Stomach (tissue), 9 donors: Measurements from ENCODE around the gene LRRC4C. TPM values are rescaled to one million over a fixed set of nuclear protein-coding genes. Genes with fewer than 3 reads are reported as not detected.

Source experiments
- DNase-seq, 2 donors: peaks; one replicate each; pipeline versions ENCODE4 v3.0.0 to v3.0.0-alpha.2; 2013 to 2019
- H3K27ac ChIP-seq, 5 donors: fragments of 200-600 bp in 4 of 5; sonication (generic) in 4 of 5; one replicate each; pipeline ENCODE4 v1.5.1; 2013 to 2019; ENCODE audit warnings: mild to moderate bottlenecking in 1 of 5, moderate library complexity in 1 of 5
- H3K27me3 ChIP-seq, 3 donors: fragments of 200-600 bp; sonication (generic); one replicate each; pipeline ENCODE4 v1.5.1; 2017 to 2019; ENCODE audit warnings: mixed run types in 1 of 3
- H3K36me3 ChIP-seq, 4 donors: fragments of 200-600 bp; sonication (generic); 1 replicate in 3 of 4; 2 replicates in 1 of 4; pipeline ENCODE4 v1.5.1; 2016 to 2019
- H3K4me1 ChIP-seq, 4 donors: fragments of 200-600 bp; sonication (generic); one replicate each; pipeline ENCODE4 v1.5.1; 2016 to 2019
- H3K4me3 ChIP-seq, 4 donors: fragments of 200-600 bp; sonication (generic) in 3 of 4; one replicate each; pipeline ENCODE4 v1.5.1; 2016 to 2019; ENCODE audit warnings: mild to moderate bottlenecking in 1 of 4
- H3K9me3 ChIP-seq, 4 donors: fragments of 200-600 bp; sonication (generic); one replicate each; pipeline ENCODE4 v1.5.1; 2016 to 2019
- CTCF ChIP-seq, 7 experiments: fragments of 450-650 bp in 4 of 7; fragments of 200-600 bp in 3 of 7; sonication (generic) in 3 of 7; IDR thresholded peaks; one replicate each; pipeline ENCODE4 v1.5.1; 2016 to 2019; ENCODE audit warnings: antibody characterized with exemption in 7 of 7, control low read depth in 2 of 7, mild to moderate bottlenecking in 1 of 7
- EP300 ChIP-seq: sonication (generic); formaldehyde crosslinking; IDR thresholded peaks from one replicate; pipeline ENCODE4 v1.6.1; 2017; ENCODE audit warnings: antibody characterized with exemption
- POLR2A ChIP-seq, 4 donors: fragments of 450-650 bp; IDR thresholded peaks; one replicate each; pipeline ENCODE4 v1.6.1; 2016; ENCODE audit warnings: antibody characterized with exemption in 4 of 4, control low read depth in 2 of 4, mild to moderate bottlenecking in 1 of 4, moderate library complexity in 1 of 4
- POLR2AphosphoS5 ChIP-seq, 3 donors: sonication (generic); formaldehyde crosslinking; IDR thresholded peaks; one replicate each; pipeline ENCODE4 v1.6.1; 2016; ENCODE audit warnings: antibody characterized with exemption in 3 of 3
- WGBS, 5 donors: extraction: QIAGEN DNeasy Blood & Tissue Kit in 3 of 5; methylation state at CpG; one replicate each; pipeline versions ENCODE4 v1.1.5 to v1.1.7; 2013 to 2018; 5-methylcytosine and 5-hydroxymethylcytosine counted together
- intact Hi-C: fragments of 100-400 bp; cut with DNase I; formaldehyde crosslinking; loops from one replicate; pipeline ENCODE4 v1.15.1; 2023; ENCODE audit warnings: low total_unique reads
- polyA plus RNA-seq, 3 donors: library from polyadenylated mRNA; stranded (reverse); fragments of 200-250 nt; gene quantifications; one replicate each; pipeline ENCODE4 v1.2.3, GENCODE V29; 2013
- total RNA-seq, 5 donors: library from RNA; depleted of rRNA; stranded (reverse); fragments of >200 nt; gene quantifications; one replicate each; pipeline versions ENCODE4 v1.1.0 to v1.2.3, GENCODE V29; 2014 to 2016
- donor health status: healthy with polysubstance abuse.
- donor health status: Bipolar disorder and iron deficiency.
- donor health status: healthy.

Gene LRRC4C
- total and polyA plus RNA-seq, 8 donors = 0.31 to 3.3 (median 0.45) TPM; not detected in 4

GRCh38 chr11:40825201-40825834 lies 634.1 kb downstream of the LRRC4C start:
- Histone ChIP-seq H3K36me3 (no peaks in the 10 kb centered on the region), H3K27me3 (no peaks in the 10 kb centered on the region), H3K9me3 (no peaks in the 10 kb centered on the region), H3K4me3 (no peak overlapping the region), H3K4me1 (no peaks in the 10 kb centered on the region), H3K27ac (no peak overlapping the region)
- intact Hi-C loops = no loop called here
- WGBS, 5 donors = 73 to 81% (median 77%) methylated on average over 7 of the region's 7 CpGs
- TF ChIP-seq CTCF (IDR thresholded peaks at IDR 0.05) (no peak), POLR2AphosphoS5 (IDR thresholded peaks at IDR 0.05) (no peak), POLR2A (IDR thresholded peaks at IDR 0.05) (no peak), EP300 (no peak)
- no peak for DNase-seq

GRCh38 chr11:40819230-40819629 lies 640.2 kb downstream of the LRRC4C start:
- no peak overlapping the region for H3K4me3 ChIP-seq
- H3K27ac ChIP-seq = no peak overlapping the region
- TF ChIP-seq POLR2AphosphoS5 (IDR thresholded peaks at IDR 0.05) = no peak
- no peaks in the 10 kb centered on the region for H3K36me3 ChIP-seq
- intact Hi-C loops = no loop called here
- no peaks in the 10 kb centered on the region for H3K27me3 ChIP-seq
- no peaks in the 10 kb centered on the region for H3K4me1 ChIP-seq
- H3K9me3 ChIP-seq = peaks cover 0 to 12% (median 0%) of the 10 kb centered on the region in 4 donors
- 47 to 81% (median 68%) methylated on average over 1 of the region's 1 CpG for WGBS, 5 donors
- no peak for DNase-seq

GRCh38 chr11:40816976-40817375 lies 642.5 kb downstream of the LRRC4C start:
- 69 to 82% (median 76%) methylated on average over 2 of the region's 2 CpGs for WGBS, 5 donors
- no peak for TF ChIP-seq CTCF (IDR thresholded peaks at IDR 0.05)
- TF ChIP-seq POLR2A (IDR thresholded peaks at IDR 0.05) = no peak

GRCh38 chr11:40797981-40798380 lies 661.5 kb downstream of the LRRC4C start:
- TF ChIP-seq POLR2AphosphoS5 (IDR thresholded peaks at IDR 0.05) = no peak
- TF ChIP-seq EP300 = no peak
- TF ChIP-seq POLR2A (IDR thresholded peaks at IDR 0.05) = no peak
- no peak for TF ChIP-seq CTCF (IDR thresholded peaks at IDR 0.05)
- Histone ChIP-seq H3K27ac (no peak overlapping the region), H3K9me3 (no peaks in the 10 kb centered on the region), H3K4me3 (no peak overlapping the region), H3K4me1 (no peaks in the 10 kb centered on the region), H3K36me3 (no peaks in the 10 kb centered on the region), H3K27me3 (no peaks in the 10 kb centered on the region)
- intact Hi-C loops = no loop called here
- no peak for DNase-seq
- 64 to 81% (median 70%) methylated on average over 1 of the region's 1 CpG for WGBS, 5 donors

More at GRCh38 chr11:40816976-40817375, 642.5 kb downstream of the LRRC4C start:
- Histone ChIP-seq H3K4me1 (no peaks in the 10 kb centered on the region), H3K36me3 (no peaks in the 10 kb centered on the region), H3K9me3 (peaks cover 0 to 12% (median 0%) of the 10 kb centered on the region in 4 donors), H3K27ac (no peak overlapping the region), H3K27me3 (no peaks in the 10 kb centered on the region), H3K4me3 (no peak overlapping the region)
- intact Hi-C loops = no loop called here
- no peak for DNase-seq

- no peaks in the 10 kb centered on the region for H3K36me3 ChIP-seq
- no peak for DNase-seq
Measured at GRCh38 chr11:40787224-40787623, 672.2 kb downstream of the LRRC4C start.

More at GRCh38 chr11:40787224-40787623, 672.2 kb downstream of the LRRC4C start:
- no peak for TF ChIP-seq CTCF (IDR thresholded peaks at IDR 0.05)
- no peaks in the 10 kb centered on the region for H3K4me1 ChIP-seq
- WGBS, 5 donors = 42 to 59% (median 49%) methylated on average over 5 of the region's 5 CpGs
- H3K27me3 ChIP-seq = no peaks in the 10 kb centered on the region
- no peaks in the 10 kb centered on the region for H3K9me3 ChIP-seq
- no peak overlapping the region for H3K4me3 ChIP-seq
- H3K27ac ChIP-seq = no peak overlapping the region
- intact Hi-C loops = no loop called here
